SK-N-SH (cell line): ENCODE measurements around the gene MST1. TPM values are rescaled to one million over a fixed set of nuclear protein-coding genes. Genes with fewer than 3 reads are reported as not detected.

Experiments
- polyA plus RNA-seq, 3 experiments: library from polyadenylated mRNA; depleted of rRNA; stranded (reverse); fragments of >200 nt; gene quantifications; 2 replicates each; pipeline ENCODE4 v1.2.3, GENCODE V29; 2012
- small RNA-seq, 7 experiments: library from RNA; depleted of rRNA; stranded (forward); fragments of <200 nt; gene quantifications; one replicate each; pipeline ENCODE3, GENCODE V24; 2012

MST1 gene
- polyA plus RNA-seq, 1 of the 3 experiments (the other 2 are of a cell fraction) = 35.1 TPM

Small RNAs within 50 kb of the gene (small RNA-seq; reads per million reads assigned to genes)
- 0 reads per million in 7 experiments for gene AMIGO3

Other genes with a start within 250 kb of the MST1 start
- 50.2 and 54.4 TPM in 2 replicates for gene DAG1, start 219.2 kb downstream of the MST1 start, polyA plus RNA-seq (2012; rRNA removed)
- 0.07 and 0.08 TPM in 2 replicates for gene BSN, start 135.0 kb downstream of the MST1 start, polyA plus RNA-seq (2012; rRNA removed)
- 112 and 122 TPM in 2 replicates for gene APEH, start 15.1 kb downstream of the MST1 start, polyA plus RNA-seq (2012; rRNA removed)
- 48.1 and 53.3 TPM in 2 replicates for gene RNF123, start 83 bp upstream of the MST1 start, polyA plus RNA-seq (2012; rRNA removed)
- 1.1 and 1.2 TPM in 2 replicates for gene AMIGO3, start 30.2 kb upstream of the MST1 start, polyA plus RNA-seq (2012; rRNA removed)
- 25.1 and 28.3 TPM in 2 replicates for gene GMPPB, start 34.5 kb upstream of the MST1 start, polyA plus RNA-seq (2012; rRNA removed)
- 17.0 and 23.3 TPM in 2 replicates for gene IP6K1, start 97.1 kb upstream of the MST1 start, polyA plus RNA-seq (2012; rRNA removed)
- 0.07 and 0.13 TPM in 2 replicates for gene CDHR4, start 110.4 kb upstream of the MST1 start, polyA plus RNA-seq (2012; rRNA removed)
- gene INKA1, start 113.8 kb upstream of the MST1 start, polyA plus RNA-seq (2012; rRNA removed) = 2.6 and 3.4 TPM in 2 replicates
- gene UBA7, start 124.5 kb upstream of the MST1 start, polyA plus RNA-seq (2012; rRNA removed) = 22.6 and 25.8 TPM in 2 replicates
- gene TRAIP, start 167.1 kb upstream of the MST1 start, polyA plus RNA-seq (2012; rRNA removed) = 8.1 and 12.8 TPM in 2 replicates
- 0.53 and 1.7 TPM in 2 replicates for gene CAMKV, start 180.4 kb upstream of the MST1 start, polyA plus RNA-seq (2012; rRNA removed)
- 0.23 and 0.36 TPM in 2 replicates for gene MST1R, start 214.4 kb upstream of the MST1 start, polyA plus RNA-seq (2012; rRNA removed)
- gene MON1A, start 240.3 kb upstream of the MST1 start, polyA plus RNA-seq (2012; rRNA removed) = 10.9 and 12.0 TPM in 2 replicates